Ishikawa (cell line): ENCODE measurements around the gene ABCA2.

Experiments
- CREB1 ChIP-seq: IDR thresholded peaks from 2 replicates; pipeline ENCODE4 v1.6.1; 2012; ENCODE audit warnings: low read depth
- EGR1 ChIP-seq: IDR thresholded peaks from 2 replicates; pipeline ENCODE4 v1.6.1; 2012
- EP300 ChIP-seq: IDR thresholded peaks from 2 replicates; pipeline ENCODE4 v1.6.1; 2012; ENCODE audit warnings: borderline replicate concordance
- FOXM1 ChIP-seq: IDR thresholded peaks from 2 replicates; pipeline ENCODE4 v1.6.1; 2012; ENCODE audit warnings: low read depth, borderline replicate concordance
- NFIC ChIP-seq: IDR thresholded peaks from 2 replicates; pipeline ENCODE4 v1.6.1; 2012
- RAD21 ChIP-seq: IDR thresholded peaks from 2 replicates; pipeline ENCODE4 v1.6.1; 2012; ENCODE audit warnings: low read depth
- REST ChIP-seq: IDR thresholded peaks from 2 replicates; pipeline ENCODE4 v1.6.1; 2012; ENCODE audit warnings: low read depth, mild to moderate bottlenecking
- TEAD4 ChIP-seq: IDR thresholded peaks from 2 replicates; pipeline ENCODE4 v1.6.1; 2012
- YY1 ChIP-seq: IDR thresholded peaks from 2 replicates; pipeline ENCODE4 v1.6.1; 2012; ENCODE audit warnings: low read depth
- TF ChIP-seq, protein P1 (sequence below): IDR thresholded peaks from 2 replicates; pipeline ENCODE4 v1.6.1; 2012
- TF ChIP-seq, protein P2 (sequence below): IDR thresholded peaks from 2 replicates; pipeline ENCODE4 v1.6.1; 2012

DNA sequence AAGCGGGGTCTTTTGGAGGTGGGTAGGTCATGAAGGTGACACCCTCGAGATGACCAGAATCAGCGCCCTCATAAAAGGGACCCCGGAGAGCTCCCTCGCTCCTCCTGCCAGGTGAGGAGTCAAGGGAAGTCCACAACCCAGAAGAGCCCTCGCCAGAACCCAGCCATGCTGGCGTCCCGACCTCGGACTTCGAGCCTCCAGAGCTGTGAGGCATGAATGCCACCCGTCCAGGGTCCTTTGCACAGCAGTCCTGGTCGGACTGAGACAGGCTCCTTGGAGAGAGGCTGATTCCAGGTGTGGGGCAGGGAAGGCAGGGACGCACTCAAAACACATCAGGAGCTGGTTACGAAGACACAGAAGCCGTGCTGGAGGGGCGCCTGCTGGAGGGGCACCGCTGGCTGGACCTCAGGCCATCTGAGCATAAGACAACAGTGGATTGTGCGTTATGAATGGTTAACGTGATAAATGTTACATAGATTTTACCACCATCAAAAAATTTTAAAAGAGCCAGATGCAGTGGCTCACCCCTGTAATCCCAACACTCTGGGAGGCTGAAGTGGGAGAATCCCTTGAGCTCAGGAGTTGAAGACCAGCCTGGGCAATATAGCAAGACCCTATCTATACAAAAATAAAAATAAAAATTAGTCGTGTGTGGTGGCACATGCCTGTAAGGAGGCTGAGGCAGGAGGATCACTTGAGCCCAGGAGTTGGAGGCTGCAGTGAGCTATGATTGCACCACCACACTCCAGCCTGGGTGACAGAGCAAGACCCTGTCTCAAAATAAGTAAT, 26.0 kb downstream of the ABCA2 start:
- TF ChIP-seq, protein P1, sequence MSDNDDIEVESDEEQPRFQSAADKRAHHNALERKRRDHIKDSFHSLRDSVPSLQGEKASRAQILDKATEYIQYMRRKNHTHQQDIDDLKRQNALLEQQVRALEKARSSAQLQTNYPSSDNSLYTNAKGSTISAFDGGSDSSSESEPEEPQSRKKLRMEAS = no peak
- no peak for TF ChIP-seq REST
- TF ChIP-seq RAD21 = no peak
- TF ChIP-seq EGR1 = no peak
- TF ChIP-seq, protein P2, sequence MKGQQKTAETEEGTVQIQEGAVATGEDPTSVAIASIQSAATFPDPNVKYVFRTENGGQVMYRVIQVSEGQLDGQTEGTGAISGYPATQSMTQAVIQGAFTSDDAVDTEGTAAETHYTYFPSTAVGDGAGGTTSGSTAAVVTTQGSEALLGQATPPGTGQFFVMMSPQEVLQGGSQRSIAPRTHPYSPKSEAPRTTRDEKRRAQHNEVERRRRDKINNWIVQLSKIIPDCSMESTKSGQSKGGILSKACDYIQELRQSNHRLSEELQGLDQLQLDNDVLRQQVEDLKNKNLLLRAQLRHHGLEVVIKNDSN = no peak
- TF ChIP-seq FOXM1 = no peak
- TF ChIP-seq NFIC = no peak
- no peak for TF ChIP-seq CREB1
- no peak for TF ChIP-seq TEAD4
- TF ChIP-seq YY1 = no peak
- no peak for TF ChIP-seq EP300
